ENCODE measurements around the gene SLC25A22. TPM values are rescaled to one million over a fixed set of nuclear protein-coding genes. Genes with fewer than 3 reads are reported as not detected.
A peak's percentile ranks its signal among the peaks of the same experiment; 100 is the strongest.

Gene SLC25A22
- total and polyA plus RNA-seq, 10 of the 15 experiments (the other 5 are each of a cell fraction or from before 2014, with no cell fraction given), result 0.27 to 27.0 (median 8.2) TPM

GRCh38 chr11:844693-845644 lies 46.9 kb upstream of the SLC25A22 start:
- Histone ChIP-seq H3K4me2 (ENCODE audit: control insufficient read depth, insufficient read depth) (peak overlapping the region; percentile 22; the same call in 1 of the 2 replicates), H3K27ac (ENCODE audit: control insufficient read depth, insufficient read depth) (no peak overlapping the region), H4K20me1 (ENCODE audit: control insufficient read depth, insufficient read depth) (no peaks in the 10 kb centered on the region; the same call in 1 of the 2 replicates), H3K4me1 (ENCODE audit: control insufficient read depth, insufficient read depth, low read length) (peaks cover 15% of the 10 kb centered on the region), H3K4me3 (no peak overlapping the region), H3K27me3 (replicated peaks in 1 of 2; ENCODE audit: control insufficient read depth in 2 of 2, insufficient read depth in 2 of 2, low read length in 1 of 2) (no peaks in the 10 kb centered on the region; a peak in 1 of 4 replicates), H3K36me3 (ENCODE audit: control insufficient read depth in 2 of 2, insufficient read depth in 2 of 2, low read length in 1 of 2) (peaks cover 0 to 3% of the 10 kb centered on the region in 2 experiments; a peak in 2 of 4 replicates), H3K9ac (ENCODE audit: control insufficient read depth, insufficient read depth, low read length) (no peak overlapping the region), H3K79me2 (ENCODE audit: control insufficient read depth, insufficient read depth, low read length) (peaks cover 20% of the 10 kb centered on the region), H2AFZ (ENCODE audit: control insufficient read depth, low read depth, low read length) (no peak overlapping the region), H3K9me3 (replicated peaks; ENCODE audit: control insufficient read depth, insufficient read depth, low read length) (no peaks in the 10 kb centered on the region)
- no TSS peak for BruUV-seq (replicated peaks)
- DNase-seq (ENCODE audit: low read depth, low spot score) (no peak), FAIRE-seq (no peak), ATAC-seq (peak; percentile 33)
- ChIA-PET SMC1A (ENCODE audit: uncharacterized antibody, unreplicated experiment) (no interaction called here), RAD21 (ENCODE audit: unreplicated experiment) (interaction anchor here (1.2 to 1.9 kb wide), 3 partner anchors 13 to 206 kb away, joined by 3 to 5 read pairs (median 3); no protein-coding TSS in a partner anchor), CTCF (interaction anchor here (0.7 to 1.6 kb wide), 3 partner anchors 36 to 207 kb away, joined by 3 read pairs; partner anchors contain the start of gene RPLP2), POLR2A (interaction anchor here (0.5 to 2.7 kb wide), 4 partner anchors 26 to 95 kb away, joined by 3 to 7 read pairs (median 4); partner anchors contain the start of genes PNPLA2 and RPLP2)
- WGBS (ENCODE audit: insufficient coverage, insufficient replicate concordance, low lambda C conversion rate, missing lambda C conversion rate), result 37% methylated on average over 29 of the region's 31 CpGs
- in situ Hi-C loops (cut with MboI), result loop anchor here (10.0 kb wide), 2 partner anchors 210 to 1010 kb away; partner anchors contain the start of gene LSP1
- intact Hi-C loops (cut with micrococcal nuclease; ENCODE audit: unreplicated experiment), result loop anchor here (5.0 kb wide), 1 partner anchor 67 kb away; the partner anchor contains the start of gene CHID1
- TF ChIP-seq, protein P1, sequence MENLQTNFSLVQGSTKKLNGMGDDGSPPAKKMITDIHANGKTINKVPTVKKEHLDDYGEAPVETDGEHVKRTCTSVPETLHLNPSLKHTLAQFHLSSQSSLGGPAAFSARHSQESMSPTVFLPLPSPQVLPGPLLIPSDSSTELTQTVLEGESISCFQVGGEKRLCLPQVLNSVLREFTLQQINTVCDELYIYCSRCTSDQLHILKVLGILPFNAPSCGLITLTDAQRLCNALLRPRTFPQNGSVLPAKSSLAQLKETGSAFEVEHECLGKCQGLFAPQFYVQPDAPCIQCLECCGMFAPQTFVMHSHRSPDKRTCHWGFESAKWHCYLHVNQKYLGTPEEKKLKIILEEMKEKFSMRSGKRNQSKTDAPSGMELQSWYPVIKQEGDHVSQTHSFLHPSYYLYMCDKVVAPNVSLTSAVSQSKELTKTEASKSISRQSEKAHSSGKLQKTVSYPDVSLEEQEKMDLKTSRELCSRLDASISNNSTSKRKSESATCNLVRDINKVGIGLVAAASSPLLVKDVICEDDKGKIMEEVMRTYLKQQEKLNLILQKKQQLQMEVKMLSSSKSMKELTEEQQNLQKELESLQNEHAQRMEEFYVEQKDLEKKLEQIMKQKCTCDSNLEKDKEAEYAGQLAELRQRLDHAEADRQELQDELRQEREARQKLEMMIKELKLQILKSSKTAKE (IDR thresholded peaks at IDR 0.05; ENCODE audit: low read depth, poor library complexity, severe bottlenecking), result no peak
- TF ChIP-seq BMI1 (IDR thresholded peaks at IDR 0.05; ENCODE audit: borderline replicate concordance) (0 out of 2 replicates have a peak, but pooled peaks have one; percentile 21), BACH1 (IDR thresholded peaks at IDR 0.05; ENCODE audit: borderline replicate concordance) (0 out of 2 replicates have a peak, but pooled peaks have one; percentile 5), RBBP5 (conservative IDR thresholded peaks at IDR 0.05) (no peak), BHLHE40 (IDR thresholded peaks at IDR 0.05; ENCODE audit: borderline replicate concordance in 1 of 2, low read depth in 2 of 2, low read length in 1 of 2) (peak; percentile 45 to 76; a peak in 2 of 4 replicates), KAT2A (conservative IDR thresholded peaks at IDR 0.05; ENCODE audit: control insufficient read depth, low read depth, low read length) (no peak), IKZF1 (conservative IDR thresholded peaks at IDR 0.05) (peak; percentile 24; the same call in 1 of the 2 replicates), MXI1 (IDR thresholded peaks at IDR 0.05; ENCODE audit: low read depth, low read length) (peak; percentile 34; the same call in 1 of the 2 replicates), IRF3 (IDR thresholded peaks at IDR 0.05) (no peak), MTA2 (IDR thresholded peaks at IDR 0.05; ENCODE audit: low read depth) (peak; percentile 26; the same call in 1 of the 2 replicates), NR2F1 (conservative IDR thresholded peaks at IDR 0.05) (0 out of 2 replicates have a peak, but pooled peaks have one; percentile 15), REST (IDR thresholded peaks at IDR 0.05; ENCODE audit: low read depth, low read length) (no peak), USF1 (IDR thresholded peaks at IDR 0.05; ENCODE audit: borderline replicate concordance, extremely low read length, insufficient read depth, low read depth, low read length) (no peak)
